PC-3 (cell line): ENCODE data around the gene HS2ST1.

Experiments used
- EZH2 ChIP-seq: fragments of 300-600 bp; sonication (generic); IDR thresholded peaks from one replicate; pipeline ENCODE4 v1.6.1; 2017; ENCODE audit warnings: antibody characterized with exemption, mild to moderate bottlenecking, low read length; ENCODE audit not compliant: unreplicated experiment
- EZH2phosphoT487 ChIP-seq: fragments of 300-600 bp; sonication (generic); IDR thresholded peaks from 2 replicates; pipeline ENCODE4 v1.6.1; 2018; ENCODE audit warnings: mild to moderate bottlenecking, antibody characterized with exemption, low read length, borderline replicate concordance
- TF ChIP-seq, protein P1 (sequence below): fragments of 300-600 bp; sonication (generic); conservative IDR thresholded peaks from 2 replicates; pipeline ENCODE4 v1.5.1; 2017; ENCODE audit warnings: antibody characterized with exemption, low read depth, mild to moderate bottlenecking, low read length

DNA sequence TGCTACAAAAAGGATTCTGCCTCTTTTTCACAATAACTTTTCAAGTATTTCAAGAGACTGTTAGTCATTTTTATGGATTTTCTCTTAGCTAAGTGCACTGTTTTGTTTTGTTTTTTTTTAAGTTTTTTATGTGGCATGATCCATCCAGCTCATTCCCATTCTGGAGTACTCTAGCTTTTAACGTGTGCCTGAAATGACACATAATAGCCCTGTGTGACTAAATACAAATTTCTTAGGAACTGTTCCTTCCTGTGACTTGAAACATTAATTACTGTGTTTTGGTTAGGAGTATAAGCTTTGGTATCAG, 143.9 kb downstream of the HS2ST1 start:
- TF ChIP-seq, protein P1, sequence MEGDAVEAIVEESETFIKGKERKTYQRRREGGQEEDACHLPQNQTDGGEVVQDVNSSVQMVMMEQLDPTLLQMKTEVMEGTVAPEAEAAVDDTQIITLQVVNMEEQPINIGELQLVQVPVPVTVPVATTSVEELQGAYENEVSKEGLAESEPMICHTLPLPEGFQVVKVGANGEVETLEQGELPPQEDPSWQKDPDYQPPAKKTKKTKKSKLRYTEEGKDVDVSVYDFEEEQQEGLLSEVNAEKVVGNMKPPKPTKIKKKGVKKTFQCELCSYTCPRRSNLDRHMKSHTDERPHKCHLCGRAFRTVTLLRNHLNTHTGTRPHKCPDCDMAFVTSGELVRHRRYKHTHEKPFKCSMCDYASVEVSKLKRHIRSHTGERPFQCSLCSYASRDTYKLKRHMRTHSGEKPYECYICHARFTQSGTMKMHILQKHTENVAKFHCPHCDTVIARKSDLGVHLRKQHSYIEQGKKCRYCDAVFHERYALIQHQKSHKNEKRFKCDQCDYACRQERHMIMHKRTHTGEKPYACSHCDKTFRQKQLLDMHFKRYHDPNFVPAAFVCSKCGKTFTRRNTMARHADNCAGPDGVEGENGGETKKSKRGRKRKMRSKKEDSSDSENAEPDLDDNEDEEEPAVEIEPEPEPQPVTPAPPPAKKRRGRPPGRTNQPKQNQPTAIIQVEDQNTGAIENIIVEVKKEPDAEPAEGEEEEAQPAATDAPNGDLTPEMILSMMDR = no peak
- no peak for TF ChIP-seq EZH2
- TF ChIP-seq EZH2phosphoT487 = no peak
